HEK293 (cell line): ENCODE measurements around the gene FKBP14.

Experiments used
- CTCF ChIA-PET: fragments of 350-600 bp; formaldehyde crosslinking; extraction: SDS; loops from one replicate; lab custom pipeline; 2021; ENCODE audit warnings: antibody characterized with exemption; lab: Yijun Ruan, JAX
- POLR2A ChIA-PET: fragments of 300-600 bp; formaldehyde crosslinking; extraction: SDS; loops from one replicate; lab custom pipeline; 2020; ENCODE audit warnings: antibody characterized with exemption, inconsistent platforms; lab: Yijun Ruan, JAX
- H3K27ac ChIP-seq: fragments of 200-500 bp; sonication (Bioruptor generic); 2 replicates; pipeline ENCODE4 v1.5.1; 2014; ENCODE audit warnings: low read depth, low read length, control low read depth, inconsistent platforms; ENCODE audit errors: extremely low read depth
- H3K36me3 ChIP-seq, 2 experiments: fragments of 200-500 bp in 1 of 2; sonication (Bioruptor generic) in 1 of 2; 1 replicate in 1 of 2; 2 replicates in 1 of 2; pipeline ENCODE4 v1.5.1; 2014 to 2017; ENCODE audit warnings: inconsistent platforms in 2 of 2, low read length in 2 of 2; ENCODE audit not compliant: control insufficient read depth in 2 of 2, insufficient read depth in 1 of 2
- H3K4me1 ChIP-seq: fragments of 200-500 bp; sonication (Bioruptor generic); 2 replicates; pipeline ENCODE4 v1.5.1; 2014; ENCODE audit warnings: mild to moderate bottlenecking, low read length, inconsistent platforms; ENCODE audit not compliant: control insufficient read depth, insufficient read depth
- H3K4me3 ChIP-seq: 2 replicates; pipeline ENCODE4 v1.5.1; 2011; ENCODE audit warnings: low read depth, mild to moderate bottlenecking, control low read depth, low read length, moderate library complexity
- H3K9me3 ChIP-seq: fragments of 200-500 bp; sonication (Bioruptor generic); 2 replicates; pipeline ENCODE4 v1.5.1; 2014; ENCODE audit warnings: low read depth, low read length, inconsistent platforms; ENCODE audit not compliant: control insufficient read depth, insufficient read depth
- ATF2 ChIP-seq: fragments of 450-650 bp; formaldehyde crosslinking; IDR thresholded peaks from 2 replicates; pipeline ENCODE4 v1.5.1; 2016; ENCODE audit warnings: missing biosample characterization, missing genetic modification characterization, low read depth
- GLIS2 ChIP-seq: fragments of 450-650 bp; formaldehyde crosslinking; IDR thresholded peaks from 2 replicates; pipeline ENCODE4 v1.5.1; 2016; ENCODE audit warnings: missing biosample characterization, missing genetic modification characterization
- SP2 ChIP-seq: fragments of 450-650 bp; formaldehyde crosslinking; IDR thresholded peaks from 2 replicates; pipeline ENCODE4 v1.5.1; 2016; ENCODE audit warnings: missing biosample characterization, missing genetic modification characterization
- YY2 ChIP-seq: fragments of 450-650 bp; formaldehyde crosslinking; IDR thresholded peaks from 2 replicates; pipeline ENCODE4 v1.5.1; 2016; ENCODE audit warnings: missing biosample characterization, missing genetic modification characterization
- ZBTB1 ChIP-seq: fragments of 450-650 bp; formaldehyde crosslinking; IDR thresholded peaks from 2 replicates; pipeline ENCODE4 v1.5.1; 2016; ENCODE audit warnings: missing biosample characterization, missing genetic modification characterization
- ZBTB10 ChIP-seq: fragments of 450-650 bp; formaldehyde crosslinking; IDR thresholded peaks from 2 replicates; pipeline ENCODE4 v1.5.1; 2016; ENCODE audit warnings: missing biosample characterization, missing genetic modification characterization
- ZBTB49 ChIP-seq: fragments of 450-650 bp; formaldehyde crosslinking; IDR thresholded peaks from 2 replicates; pipeline ENCODE4 v1.5.1; 2016; ENCODE audit warnings: missing biosample characterization, missing genetic modification characterization, low read depth
- ZIC2 ChIP-seq: fragments of 450-650 bp; formaldehyde crosslinking; IDR thresholded peaks from 2 replicates; pipeline ENCODE4 v1.5.1; 2016; ENCODE audit warnings: missing biosample characterization, missing genetic modification characterization
- ZNF138 ChIP-seq: fragments of 450-650 bp; formaldehyde crosslinking; IDR thresholded peaks from 2 replicates; pipeline ENCODE4 v1.5.1; 2016; ENCODE audit warnings: missing biosample characterization, missing genetic modification characterization, borderline replicate concordance
- ZNF23 ChIP-seq: fragments of 450-650 bp; formaldehyde crosslinking; IDR thresholded peaks from 2 replicates; pipeline ENCODE4 v1.5.1; 2016; ENCODE audit warnings: missing biosample characterization, missing genetic modification characterization, borderline replicate concordance
- ZNF26 ChIP-seq: fragments of 450-650 bp; formaldehyde crosslinking; IDR thresholded peaks from 2 replicates; pipeline ENCODE4 v1.5.1; 2016; ENCODE audit warnings: missing biosample characterization, missing genetic modification characterization
- ZNF530 ChIP-seq: fragments of 450-650 bp; formaldehyde crosslinking; IDR thresholded peaks from 2 replicates; pipeline ENCODE4 v1.5.1; 2016; ENCODE audit warnings: low read depth, missing biosample characterization, missing genetic modification characterization
- ZNF624 ChIP-seq: fragments of 450-650 bp; formaldehyde crosslinking; IDR thresholded peaks from 2 replicates; pipeline ENCODE4 v1.5.1; 2017; ENCODE audit warnings: missing biosample characterization, missing genetic modification characterization
- ZSCAN16 ChIP-seq: fragments of 450-650 bp; formaldehyde crosslinking; IDR thresholded peaks from 2 replicates; pipeline ENCODE4 v1.5.1; 2016; ENCODE audit warnings: missing biosample characterization, missing genetic modification characterization

The FKBP14 gene

GRCh38 chr7:29969738-29970137 is 56.8 kb downstream of the FKBP14 start:
- H3K4me1 ChIP-seq, result 0 out of 2 replicates have a peak, but pooled peaks cover 2% of the 10 kb centered on the region
- no peaks in the 10 kb centered on the region; the same call in 1 of the 2 replicates for H3K9me3 ChIP-seq
- POLR2A ChIA-PET, result interaction anchor here (1.1 kb wide), 1 partner anchor 18 kb away, joined by 3 read pairs; no protein-coding TSS in a partner anchor
- CTCF ChIA-PET, result interaction anchor here (0.6 kb wide), 1 partner anchor 43 kb away, joined by 3 read pairs; no protein-coding TSS in a partner anchor
- H3K4me3 ChIP-seq, result no peak overlapping the region
- no peak overlapping the region for H3K27ac ChIP-seq
- TF ChIP-seq YY2 (tag by site-specific recombination) (no peak), ZBTB10 (tag by site-specific recombination) (no peak), ZIC2 (tag by site-specific recombination) (no peak), ZSCAN16 (tag by site-specific recombination) (no peak), ZNF624 (tag by site-specific recombination) (no peak), ZBTB49 (tag by site-specific recombination) (no peak), ATF2 (no peak), GLIS2 (tag by site-specific recombination) (no peak), ZBTB1 (tag by site-specific recombination) (no peak), ZNF26 (no peak)
- TF ChIP-seq, all 188 proteins: peak for 0
- H3K36me3 ChIP-seq, result peaks cover 18 to 26% of the 10 kb centered on the region in 2 experiments

- TF ChIP-seq ZNF138 (tag by site-specific recombination), result no peak
- no peak for TF ChIP-seq ZNF530
- no peak for TF ChIP-seq ZNF23 (tag by site-specific recombination)
- TF ChIP-seq SP2 (tag by site-specific recombination), result no peak
- H3K36me3 ChIP-seq, result peaks cover 22 to 26% of the 10 kb centered on the region in 2 experiments
- H3K4me1 ChIP-seq, result 0 out of 2 replicates have a peak, but pooled peaks cover 2% of the 10 kb centered on the region
- POLR2A ChIA-PET, result interaction anchor here (1.1 kb wide), 1 partner anchor 19 kb away, joined by 3 read pairs; no protein-coding TSS in a partner anchor
- H3K9me3 ChIP-seq, result no peaks in the 10 kb centered on the region; the same call in 1 of the 2 replicates
- no peak overlapping the region for H3K4me3 ChIP-seq
- no peak overlapping the region for H3K27ac ChIP-seq
- CTCF ChIA-PET, result interaction anchor here (0.6 to 1.5 kb wide), 4 partner anchors 9 to 690 kb away, joined by 3 to 5 read pairs (median 3); no protein-coding TSS in a partner anchor
Observed at GRCh38 chr7:29968683-29969395, 57.7 kb downstream of the FKBP14 start.
